Measurements from ENCODE around the gene SIM1.
A peak's percentile ranks its signal among the peaks of the same experiment; 100 is the strongest.

DNA sequence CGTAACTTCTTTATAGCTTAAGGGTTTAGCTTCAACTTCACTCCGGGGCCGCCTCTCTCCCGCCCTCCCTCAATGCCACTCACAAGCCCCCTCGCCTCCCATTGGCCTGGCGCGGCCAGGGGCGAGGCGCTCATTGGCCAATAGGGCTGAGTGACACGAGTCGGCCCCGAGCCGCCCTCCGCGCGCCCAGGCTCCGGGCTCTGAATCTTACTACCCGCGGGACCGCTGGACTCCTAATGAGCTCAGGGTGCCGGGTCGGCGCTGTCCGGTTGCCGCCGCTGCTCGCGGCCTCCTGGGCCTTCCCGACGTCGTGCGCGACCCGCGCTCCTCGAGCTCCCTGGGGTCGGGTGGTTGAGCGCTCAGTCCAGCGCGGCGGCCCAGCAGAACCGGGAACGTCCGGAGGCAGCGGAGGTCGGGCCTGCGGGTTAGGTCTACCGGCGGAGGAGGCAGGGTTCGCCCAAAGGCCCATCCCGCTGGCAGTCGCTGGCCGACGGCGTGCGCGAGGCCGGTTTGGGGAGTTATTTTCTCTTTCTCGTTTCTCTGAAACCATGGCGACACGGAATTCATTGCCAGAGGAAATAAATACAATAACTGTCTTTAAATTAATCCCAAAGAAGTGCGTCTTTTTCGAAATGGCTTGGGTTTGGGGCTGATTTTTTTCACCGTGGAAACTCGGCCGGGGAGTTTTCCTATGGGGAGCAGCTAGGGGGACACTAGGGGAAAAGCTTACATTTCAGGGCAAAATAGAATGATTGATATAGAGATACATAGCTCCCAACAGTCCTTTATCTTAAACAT lies at the start of gene SIM1:
- TF ChIP-seq YY1 (IDR thresholded peaks at IDR 0.05; ENCODE audit: low read depth) (no peak), CEBPB (IDR thresholded peaks at IDR 0.05) (no peak), TAF1 (IDR thresholded peaks at IDR 0.05; ENCODE audit: low read depth) (peak; percentile 34; the same call in 1 of the 2 replicates), RAD21 (IDR thresholded peaks at IDR 0.05; ENCODE audit: low read depth) (no peak), EGR1 (IDR thresholded peaks at IDR 0.05) (no peak), FOXM1 (IDR thresholded peaks at IDR 0.05; ENCODE audit: borderline replicate concordance, low read depth) (no peak)
- TF ChIP-seq, protein P1, sequence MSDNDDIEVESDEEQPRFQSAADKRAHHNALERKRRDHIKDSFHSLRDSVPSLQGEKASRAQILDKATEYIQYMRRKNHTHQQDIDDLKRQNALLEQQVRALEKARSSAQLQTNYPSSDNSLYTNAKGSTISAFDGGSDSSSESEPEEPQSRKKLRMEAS (IDR thresholded peaks at IDR 0.05): peak; percentile 35
